Neural progenitor cell (in vitro differentiated cells): Measurements from ENCODE around the gene FKBP5. TPM values are rescaled to one million over a fixed set of nuclear protein-coding genes. Genes with fewer than 3 reads are reported as not detected.
A peak's percentile ranks its signal among the peaks of the same experiment; 100 is the strongest.
"Not testable (repeated sequence)": the region's sequence is repeated elsewhere in the genome, so short reads cannot be mapped to it uniquely, and the experiment has no call there.

Source experiments
- DNase-seq: peaks from one replicate; pipeline ENCODE4 v3.0.0-alpha.2; 2016; ENCODE audit warnings: low spot score
- H2AFZ ChIP-seq: fragments of 200-600 bp; sonication (generic); replicated peaks from 2 replicates; pipeline ENCODE4 v1.6.1; 2016; ENCODE audit warnings: antibody characterized with exemption
- H3F3A ChIP-seq: fragments of 200-600 bp; sonication (generic); 2 replicates; pipeline ENCODE4 v1.6.1; 2016; ENCODE audit warnings: antibody characterized with exemption, low read depth
- H3K27ac ChIP-seq: fragments of 200-600 bp; sonication (generic); 2 replicates; pipeline ENCODE4 v1.5.1; 2016; ENCODE audit warnings: mild to moderate bottlenecking
- H3K27me3 ChIP-seq: fragments of 200-600 bp; sonication (generic); 2 replicates; pipeline ENCODE4 v1.6.1; 2016; ENCODE audit warnings: mild to moderate bottlenecking, moderate library complexity
- H3K36me3 ChIP-seq: fragments of 200-600 bp; sonication (generic); 2 replicates; pipeline ENCODE4 v1.5.1; 2016
- H3K4me1 ChIP-seq: fragments of 200-600 bp; sonication (generic); 2 replicates; pipeline ENCODE4 v1.6.1; 2016; ENCODE audit warnings: mixed run types
- H3K4me2 ChIP-seq: fragments of 200-600 bp; sonication (generic); 2 replicates; pipeline ENCODE4 v1.6.1; 2016
- H3K4me3 ChIP-seq: fragments of 200-600 bp; sonication (generic); 2 replicates; pipeline ENCODE4 v1.5.1; 2016
- H3K79me2 ChIP-seq: fragments of 200-600 bp; sonication (generic); 2 replicates; pipeline ENCODE4 v1.6.1; 2016; ENCODE audit warnings: low read depth
- H3K9ac ChIP-seq: fragments of 200-600 bp; sonication (generic); 2 replicates; pipeline ENCODE4 v1.6.1; 2016
- H3K9me3 ChIP-seq: fragments of 200-600 bp; sonication (generic); 2 replicates; pipeline ENCODE4 v1.5.1; 2016; ENCODE audit warnings: low read depth
- H4K20me1 ChIP-seq: fragments of 200-600 bp; sonication (generic); 2 replicates; pipeline ENCODE4 v1.6.1; 2016; ENCODE audit warnings: low read depth
- H3K27ac Mint-ChIP-seq: 3 replicates; pipeline ENCODE4 v1.8.0; 2021; ENCODE audit warnings: mixed read lengths
- H3K27me3 Mint-ChIP-seq: 2 replicates; pipeline ENCODE4 v1.8.0; 2022; ENCODE audit warnings: low read depth, mild to moderate bottlenecking, inconsistent platforms, moderate library complexity, mixed read lengths; ENCODE audit not compliant: insufficient read depth
- H3K36me3 Mint-ChIP-seq: 3 replicates; pipeline ENCODE4 v1.8.0; 2021; ENCODE audit warnings: mixed read lengths
- H3K4me1 Mint-ChIP-seq: 3 replicates; pipeline ENCODE4 v1.8.0; 2021; ENCODE audit warnings: mixed read lengths
- H3K4me3 Mint-ChIP-seq: 3 replicates; pipeline ENCODE4 v1.8.0; 2021; ENCODE audit warnings: mild to moderate bottlenecking, moderate library complexity, mixed read lengths
- H3K9me3 Mint-ChIP-seq: 3 replicates; pipeline ENCODE4 v1.8.0; 2020; ENCODE audit warnings: mixed read lengths
- CTCF ChIP-seq: fragments of 200-600 bp; sonication (generic); IDR thresholded peaks from 2 replicates; pipeline ENCODE4 v1.5.1; 2017; ENCODE audit warnings: antibody characterized with exemption, mild to moderate bottlenecking
- EZH2 ChIP-seq: fragments of 200-600 bp; sonication (generic); IDR thresholded peaks from 2 replicates; pipeline ENCODE4 v1.6.1; 2017; ENCODE audit warnings: antibody characterized with exemption, mild to moderate bottlenecking, moderate library complexity
- EZH2phosphoT487 ChIP-seq: fragments of 200-600 bp; sonication (generic); IDR thresholded peaks from 2 replicates; pipeline ENCODE4 v1.6.1; 2017; ENCODE audit warnings: antibody characterized with exemption
- total RNA-seq: library from RNA; depleted of rRNA; stranded (reverse); fragments of >200 nt; gene quantifications from 2 replicates; pipeline ENCODE4 v1.2.3, GENCODE V29; 2015; ENCODE audit warnings: low replicate concordance

The FKBP5 gene
- total RNA-seq, 1 donor from 2014 or later: 20.9 TPM

GRCh38 chr6:35736253-35736894 is 47.7 kb upstream of the FKBP5 start:
- H3K4me1 ChIP-seq: peaks cover 45% of the 10 kb centered on the region
- H3K4me2 ChIP-seq: no peak overlapping the region
- H3K27ac ChIP-seq: no peak overlapping the region
- peak; percentile 93 for TF ChIP-seq CTCF
- TF ChIP-seq EZH2: no peak
- Mint-ChIP-seq H3K36me3 (no peaks in the 10 kb centered on the region), H3K9me3 (no peaks in the 10 kb centered on the region), H3K4me1 (peaks cover 69% of the 10 kb centered on the region), H3K27ac (no peak overlapping the region), H3K4me3 (no peak overlapping the region), H3K27me3 (peaks cover 8% of the 10 kb centered on the region)
- H3K9me3 ChIP-seq: no peaks in the 10 kb centered on the region
- peak; percentile 79 for DNase-seq
- H3F3A ChIP-seq: peaks cover 66% of the 10 kb centered on the region
- no peaks in the 10 kb centered on the region for H3K27me3 ChIP-seq
- no peaks in the 10 kb centered on the region for H3K79me2 ChIP-seq
- H2AFZ ChIP-seq: no peak overlapping the region
- H3K36me3 ChIP-seq: no peaks in the 10 kb centered on the region
- no peak overlapping the region for H3K4me3 ChIP-seq
- H3K9ac ChIP-seq: no peak overlapping the region
- no peaks in the 10 kb centered on the region for H4K20me1 ChIP-seq

- H3K27ac ChIP-seq: no peak overlapping the region
- H4K20me1 ChIP-seq: no peaks in the 10 kb centered on the region
- no peak for DNase-seq
- H3K79me2 ChIP-seq: no peaks in the 10 kb centered on the region
- no peaks in the 10 kb centered on the region for H3K9me3 Mint-ChIP-seq
- H3K4me2 ChIP-seq: no peak overlapping the region
- no peak overlapping the region for H3K4me3 Mint-ChIP-seq
- peaks cover 44% of the 10 kb centered on the region for H3K4me1 ChIP-seq
- no peak overlapping the region for H3K9ac ChIP-seq
- H3K36me3 Mint-ChIP-seq: no peaks in the 10 kb centered on the region
- H3K9me3 ChIP-seq: no peaks in the 10 kb centered on the region
- H3F3A ChIP-seq: peaks cover 66% of the 10 kb centered on the region
- H3K27ac Mint-ChIP-seq: no peak overlapping the region
- H3K4me3 ChIP-seq: no peak overlapping the region
- H3K27me3 Mint-ChIP-seq: peaks cover 6% of the 10 kb centered on the region
- TF ChIP-seq EZH2phosphoT487 (no peak), CTCF (no peak), EZH2 (no peak)
- H3K36me3 ChIP-seq: no peaks in the 10 kb centered on the region
- peaks cover 67% of the 10 kb centered on the region for H3K4me1 Mint-ChIP-seq
- H3K27me3 ChIP-seq: no peaks in the 10 kb centered on the region
- H2AFZ ChIP-seq: no peak overlapping the region
These were observed 46.7 kb upstream of the FKBP5 start for GRCh38 chr6:35735452-35735851.

- H3K27ac Mint-ChIP-seq, H3K27ac ChIP-seq, H4K20me1 ChIP-seq, H3K9ac ChIP-seq, H3K36me3 ChIP-seq, H3K4me3 ChIP-seq, H3K27me3 ChIP-seq, H3K9me3 ChIP-seq, DNase-seq, H3K79me2 ChIP-seq, H3K4me2 ChIP-seq, H3K4me3 Mint-ChIP-seq, H2AFZ ChIP-seq, H3K27me3 Mint-ChIP-seq, H3K9me3 Mint-ChIP-seq, H3K36me3 Mint-ChIP-seq: not testable (repeated sequence)
- Histone ChIP-seq H3K4me1 (peaks cover 49% of the 10 kb centered on the region), H3F3A (peaks cover 64% of the 10 kb centered on the region)
- H3K4me1 Mint-ChIP-seq: peaks cover 66% of the 10 kb centered on the region
These were observed 45.6 kb upstream of the FKBP5 start for GRCh38 chr6:35734319-35734718.

- Mint-ChIP-seq H3K27me3 (peaks cover 7% of the 10 kb centered on the region), H3K9me3 (no peaks in the 10 kb centered on the region), H3K4me1 (peaks cover 65% of the 10 kb centered on the region), H3K4me3 (no peak overlapping the region), H3K36me3 (no peaks in the 10 kb centered on the region), H3K27ac (no peak overlapping the region)
- TF ChIP-seq EZH2 (no peak), CTCF (no peak), EZH2phosphoT487 (no peak)
- Histone ChIP-seq H2AFZ (no peak overlapping the region), H3K27me3 (no peaks in the 10 kb centered on the region), H3K4me2 (no peak overlapping the region), H3K79me2 (no peaks in the 10 kb centered on the region), H3K27ac (no peak overlapping the region), H3K9me3 (no peaks in the 10 kb centered on the region), H3K4me3 (no peak overlapping the region), H3F3A (peaks cover 63% of the 10 kb centered on the region), H3K4me1 (peaks cover 45% of the 10 kb centered on the region), H3K9ac (no peak overlapping the region), H3K36me3 (no peaks in the 10 kb centered on the region), H4K20me1 (no peaks in the 10 kb centered on the region)
- no peak for DNase-seq
These were observed 44.9 kb upstream of the FKBP5 start for GRCh38 chr6:35733633-35734032.
